Nephron (organoid): Measurements from ENCODE around the gene PUM2.

Experiments
- H3K27ac Mint-ChIP-seq, 3 experiments: 2 replicates each; pipeline ENCODE4 v1.8.0; 2020; ENCODE audit warnings: mixed read lengths in 3 of 3, mild to moderate bottlenecking in 2 of 3, moderate library complexity in 1 of 3
- H3K27me3 Mint-ChIP-seq: 2 replicates; pipeline ENCODE4 v1.8.0; 2021; ENCODE audit warnings: low read depth, mild to moderate bottlenecking, moderate library complexity, mixed read lengths
- H3K36me3 Mint-ChIP-seq: 2 replicates; pipeline ENCODE4 v1.8.0; 2020; ENCODE audit warnings: low read depth, mixed read lengths
- H3K4me1 Mint-ChIP-seq: 2 replicates; pipeline ENCODE4 v1.8.0; 2020; ENCODE audit warnings: mixed read lengths
- H3K4me3 Mint-ChIP-seq, 3 experiments: 2 replicates each; pipeline ENCODE4 v1.8.0; 2020; ENCODE audit warnings: mild to moderate bottlenecking in 3 of 3, mixed read lengths in 3 of 3, moderate library complexity in 2 of 3
- H3K9me3 Mint-ChIP-seq: 2 replicates; pipeline ENCODE4 v1.8.0; 2020; ENCODE audit warnings: mixed read lengths
- TF ChIP-seq, protein P1 (sequence below), 3 experiments: fragments of 200-600 bp; sonication (generic); IDR thresholded peaks; one replicate each; pipeline ENCODE4 v1.5.0; 2021; ENCODE audit warnings: antibody characterized with exemption in 3 of 3; ENCODE audit not compliant: unreplicated experiment in 3 of 3

Gene PUM2

DNA sequence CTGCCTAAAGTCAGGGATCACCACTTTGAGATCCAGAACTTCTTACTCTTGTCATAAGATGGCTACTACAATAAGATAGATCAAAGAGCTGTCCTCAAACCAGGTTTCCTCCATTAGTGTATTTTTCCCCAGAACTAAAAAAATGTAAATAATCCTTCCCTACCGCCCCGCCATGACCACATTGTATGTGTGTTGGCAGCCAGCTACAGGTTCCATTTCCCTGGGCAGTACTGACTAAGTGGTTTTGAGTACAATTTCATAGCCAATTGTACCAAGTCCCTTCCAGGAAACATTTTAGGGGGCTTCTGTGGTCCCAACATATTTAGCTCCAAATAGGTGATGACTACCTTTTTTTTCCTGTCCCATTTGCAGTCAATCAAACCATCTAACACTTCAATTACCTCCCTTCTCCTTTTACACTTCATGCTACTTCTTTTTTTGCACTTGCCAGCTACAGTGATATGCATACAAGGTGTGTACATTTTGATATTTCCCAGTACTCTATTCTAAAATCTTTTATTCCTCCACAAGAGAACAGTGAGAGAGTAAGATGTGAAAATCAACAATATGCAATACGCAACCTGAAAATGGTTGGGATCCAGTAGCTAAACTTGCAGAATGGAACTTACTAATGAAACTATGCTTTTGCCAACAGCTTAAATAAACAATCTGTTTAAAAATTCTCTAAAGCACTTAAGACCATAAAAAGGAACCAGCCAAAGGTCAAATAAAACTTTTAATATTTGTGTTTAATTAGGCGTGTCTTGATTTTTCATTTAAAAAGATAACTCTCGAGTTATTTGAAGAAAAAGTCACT lies 3.9 kb downstream of the PUM2 start:
- Mint-ChIP-seq H3K27me3 (no peaks in the 10 kb centered on the region), H3K4me3 (peak overlapping the region; percentile 44 to 68 (median 61)), H3K9me3 (no peaks in the 10 kb centered on the region), H3K4me1 (peaks cover 42% of the 10 kb centered on the region), H3K36me3 (peaks cover 13% of the 10 kb centered on the region), H3K27ac (peak overlapping the region; percentile 9 to 65 (median 58))
- TF ChIP-seq, protein P1, sequence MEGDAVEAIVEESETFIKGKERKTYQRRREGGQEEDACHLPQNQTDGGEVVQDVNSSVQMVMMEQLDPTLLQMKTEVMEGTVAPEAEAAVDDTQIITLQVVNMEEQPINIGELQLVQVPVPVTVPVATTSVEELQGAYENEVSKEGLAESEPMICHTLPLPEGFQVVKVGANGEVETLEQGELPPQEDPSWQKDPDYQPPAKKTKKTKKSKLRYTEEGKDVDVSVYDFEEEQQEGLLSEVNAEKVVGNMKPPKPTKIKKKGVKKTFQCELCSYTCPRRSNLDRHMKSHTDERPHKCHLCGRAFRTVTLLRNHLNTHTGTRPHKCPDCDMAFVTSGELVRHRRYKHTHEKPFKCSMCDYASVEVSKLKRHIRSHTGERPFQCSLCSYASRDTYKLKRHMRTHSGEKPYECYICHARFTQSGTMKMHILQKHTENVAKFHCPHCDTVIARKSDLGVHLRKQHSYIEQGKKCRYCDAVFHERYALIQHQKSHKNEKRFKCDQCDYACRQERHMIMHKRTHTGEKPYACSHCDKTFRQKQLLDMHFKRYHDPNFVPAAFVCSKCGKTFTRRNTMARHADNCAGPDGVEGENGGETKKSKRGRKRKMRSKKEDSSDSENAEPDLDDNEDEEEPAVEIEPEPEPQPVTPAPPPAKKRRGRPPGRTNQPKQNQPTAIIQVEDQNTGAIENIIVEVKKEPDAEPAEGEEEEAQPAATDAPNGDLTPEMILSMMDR (IDR thresholded peaks at IDR 0.05; ENCODE audit: unreplicated experiment in 3 of 3) = no peak

DNA sequence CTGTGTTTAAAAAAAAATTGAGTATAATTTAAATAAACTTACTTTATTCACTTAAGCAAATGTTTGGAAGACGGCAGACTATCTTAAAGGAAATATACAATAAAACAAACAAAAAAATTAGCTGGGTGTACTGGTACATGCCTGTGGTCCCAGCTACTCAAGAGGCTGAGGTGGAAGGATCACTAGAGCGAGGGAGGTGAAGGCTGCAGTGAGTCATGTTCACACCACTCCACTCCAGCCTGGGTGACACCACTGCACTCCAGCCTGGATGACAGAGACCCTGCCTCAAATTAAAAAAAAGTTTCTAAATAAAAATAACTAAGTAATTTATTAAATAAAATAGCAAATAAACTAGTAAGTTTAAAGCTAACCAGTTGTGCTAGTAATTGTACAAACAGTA lies 7.5 kb downstream of the PUM2 start:
- Mint-ChIP-seq H3K27me3 (no peaks in the 10 kb centered on the region), H3K4me3 (no peak overlapping the region), H3K27ac (no peak overlapping the region), H3K36me3 (peaks cover 13% of the 10 kb centered on the region), H3K9me3 (no peaks in the 10 kb centered on the region), H3K4me1 (peaks cover 37% of the 10 kb centered on the region)
- TF ChIP-seq, protein P1 (IDR thresholded peaks at IDR 0.05; ENCODE audit: unreplicated experiment in 3 of 3) = no peak

DNA sequence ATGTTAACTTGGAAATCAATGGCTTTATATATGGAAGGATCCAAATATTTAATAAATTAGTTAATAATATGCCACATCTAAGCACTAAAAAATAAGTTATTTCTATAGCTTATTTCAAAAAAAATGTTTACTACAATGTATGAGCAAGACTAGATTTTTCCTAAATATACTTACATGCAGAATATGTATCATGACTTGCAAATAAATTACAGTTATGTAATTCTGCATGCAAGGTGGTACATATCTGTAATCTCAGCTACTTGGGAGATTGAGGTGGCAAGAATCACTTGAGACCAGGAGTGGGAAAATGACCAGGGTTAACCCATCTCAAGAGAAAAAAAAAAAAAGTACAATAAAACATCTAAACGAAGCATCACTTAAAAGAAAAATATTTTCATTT lies 11.6 kb downstream of the PUM2 start:
- no peak overlapping the region for H3K4me3 Mint-ChIP-seq
- TF ChIP-seq, protein P1 (IDR thresholded peaks at IDR 0.05; ENCODE audit: unreplicated experiment in 3 of 3) = no peak
- H3K27me3 Mint-ChIP-seq = no peaks in the 10 kb centered on the region
- peaks cover 8% of the 10 kb centered on the region for H3K36me3 Mint-ChIP-seq
- H3K9me3 Mint-ChIP-seq = no peaks in the 10 kb centered on the region
- no peak overlapping the region for H3K27ac Mint-ChIP-seq
- H3K4me1 Mint-ChIP-seq = peaks cover 34% of the 10 kb centered on the region

DNA sequence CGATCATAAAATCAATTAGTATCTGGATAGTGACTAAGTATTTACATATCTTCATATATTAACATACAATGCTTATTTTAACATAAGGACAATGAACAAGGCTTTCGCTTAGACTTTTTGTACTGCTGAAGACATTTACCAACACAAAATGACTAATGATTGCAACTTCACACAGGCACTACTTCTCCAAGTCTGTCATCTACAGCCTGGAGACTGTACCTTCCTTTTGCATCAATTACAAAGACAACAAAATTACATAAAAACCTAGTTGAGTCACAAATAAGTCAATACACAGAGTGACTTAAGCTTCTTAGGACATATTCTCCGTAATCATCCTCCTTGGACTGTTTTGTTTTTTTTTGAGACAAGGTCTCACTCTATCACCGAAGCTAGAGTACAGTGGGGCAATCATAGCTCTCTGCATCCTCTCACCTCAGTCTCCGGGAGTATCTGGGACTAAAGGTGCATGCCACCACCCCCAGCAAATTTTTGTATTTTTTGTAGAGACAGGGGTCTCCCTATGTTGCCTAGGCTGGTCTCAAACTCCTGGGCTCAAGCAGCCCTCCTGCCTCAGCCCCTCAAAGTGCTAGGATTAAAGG lies 15.9 kb downstream of the PUM2 start:
- Mint-ChIP-seq H3K27me3 (no peaks in the 10 kb centered on the region), H3K36me3 (peaks cover 46% of the 10 kb centered on the region), H3K27ac (peak overlapping the region in 1 of 3 experiments; percentile 20), H3K4me1 (peaks cover 45% of the 10 kb centered on the region), H3K4me3 (no peak overlapping the region), H3K9me3 (peaks cover 17% of the 10 kb centered on the region)
- TF ChIP-seq, protein P1 (IDR thresholded peaks at IDR 0.05; ENCODE audit: unreplicated experiment in 3 of 3) = no peak

DNA sequence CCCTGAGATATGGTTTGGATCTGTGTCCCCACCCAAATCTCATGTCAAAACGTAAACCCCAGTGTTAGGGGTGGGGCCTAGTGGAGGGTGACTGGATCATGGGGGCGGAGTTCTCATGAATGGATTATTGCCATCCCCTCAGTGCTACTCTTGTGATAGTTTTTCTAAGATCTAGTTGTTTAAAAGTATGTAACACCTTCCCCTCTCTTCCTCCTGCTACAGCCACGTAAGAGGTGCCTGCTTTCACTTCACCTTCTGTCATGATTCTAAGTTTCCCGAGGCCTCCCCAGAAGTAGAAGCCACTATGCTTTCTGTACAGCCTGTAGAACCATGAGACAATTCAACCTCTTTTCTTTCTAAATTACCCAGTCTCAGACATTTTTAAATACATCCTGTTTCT lies 16.9 kb downstream of the PUM2 start:
- TF ChIP-seq, protein P1 (IDR thresholded peaks at IDR 0.05; ENCODE audit: unreplicated experiment in 3 of 3) = no peak
- no peaks in the 10 kb centered on the region for H3K27me3 Mint-ChIP-seq
- no peak overlapping the region for H3K4me3 Mint-ChIP-seq
- H3K4me1 Mint-ChIP-seq = peaks cover 45% of the 10 kb centered on the region
- peaks cover 54% of the 10 kb centered on the region for H3K36me3 Mint-ChIP-seq
- peaks cover 24% of the 10 kb centered on the region for H3K9me3 Mint-ChIP-seq
- no peak overlapping the region for H3K27ac Mint-ChIP-seq
